CD4-positive, alpha-beta T cell treated with Interleukin-6 at 100 ng/mL for 8 hours (primary cell): ENCODE results near the gene ACTR8.
"Not testable (repeated sequence)": the region's sequence is repeated elsewhere in the genome, so short reads cannot be mapped to it uniquely, and the experiment has no call there.

ENCODE experiments used
- DNase-seq: peaks from one replicate; pipeline ENCODE4 v3.0.0-alpha.2; 2020; ENCODE audit warnings: mixed read lengths, low spot score

Gene ACTR8, protein sequence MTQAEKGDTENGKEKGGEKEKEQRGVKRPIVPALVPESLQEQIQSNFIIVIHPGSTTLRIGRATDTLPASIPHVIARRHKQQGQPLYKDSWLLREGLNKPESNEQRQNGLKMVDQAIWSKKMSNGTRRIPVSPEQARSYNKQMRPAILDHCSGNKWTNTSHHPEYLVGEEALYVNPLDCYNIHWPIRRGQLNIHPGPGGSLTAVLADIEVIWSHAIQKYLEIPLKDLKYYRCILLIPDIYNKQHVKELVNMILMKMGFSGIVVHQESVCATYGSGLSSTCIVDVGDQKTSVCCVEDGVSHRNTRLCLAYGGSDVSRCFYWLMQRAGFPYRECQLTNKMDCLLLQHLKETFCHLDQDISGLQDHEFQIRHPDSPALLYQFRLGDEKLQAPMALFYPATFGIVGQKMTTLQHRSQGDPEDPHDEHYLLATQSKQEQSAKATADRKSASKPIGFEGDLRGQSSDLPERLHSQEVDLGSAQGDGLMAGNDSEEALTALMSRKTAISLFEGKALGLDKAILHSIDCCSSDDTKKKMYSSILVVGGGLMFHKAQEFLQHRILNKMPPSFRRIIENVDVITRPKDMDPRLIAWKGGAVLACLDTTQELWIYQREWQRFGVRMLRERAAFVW

GRCh38 chr3:53881691-53882593 lies at the start of gene ACTR8:
Gene ACTR8 (minus strand): TSS chr3:53882152. CDS start chr3:53882101, 51 bp downstream.
- DNase-seq, result peak; percentile 84

GRCh38 chr3:53927208-53927872 lies 45.4 kb upstream of the ACTR8 start:
- DNase-seq, result not testable (repeated sequence)

GRCh38 chr3:53921296-53921695 lies 39.3 kb upstream of the ACTR8 start:
- DNase-seq, result no peak

DNA sequence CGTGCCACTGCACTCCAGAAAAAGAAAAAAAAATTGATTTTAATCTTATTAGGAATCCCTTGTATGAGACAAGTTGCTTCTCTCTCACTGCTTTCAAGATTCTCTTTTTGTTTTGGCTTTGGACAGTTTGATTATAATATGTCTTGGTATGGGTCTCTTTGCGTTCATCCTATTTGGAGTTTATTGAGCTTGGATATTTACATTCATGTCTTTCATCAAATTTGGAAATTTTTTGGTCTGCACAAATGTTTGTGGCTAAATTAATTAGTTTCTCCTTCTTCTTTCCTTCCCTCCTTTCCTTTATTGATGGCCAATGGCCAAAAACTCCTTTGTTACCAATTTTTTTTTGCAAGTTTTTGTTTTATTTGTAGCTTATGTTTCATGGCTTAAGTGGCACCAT lies 37.8 kb upstream of the ACTR8 start:
- no peak for DNase-seq

DNA sequence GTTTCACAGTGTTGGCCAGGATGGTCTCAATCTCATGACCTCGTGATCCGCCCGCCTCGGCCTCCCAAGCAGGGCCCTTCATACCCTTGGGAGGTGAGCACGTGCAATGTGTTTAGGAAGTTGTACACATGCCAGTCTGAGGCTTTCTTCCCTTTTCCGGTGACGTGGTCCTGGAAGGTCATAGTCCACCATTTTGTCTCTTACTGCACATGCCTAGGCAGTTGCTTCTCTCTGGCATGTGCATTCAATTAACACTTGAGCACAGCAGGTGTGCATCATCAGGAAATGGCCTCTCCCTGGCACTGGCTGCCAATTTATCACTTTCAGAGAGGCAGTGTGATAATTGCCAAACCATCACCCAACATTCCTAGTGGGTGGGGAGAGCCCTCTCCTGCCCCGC lies 31.4 kb upstream of the ACTR8 start:
- DNase-seq, result no peak

- DNase-seq, result no peak
Measured at GRCh38 chr3:53902711-53903110, 20.8 kb upstream of the ACTR8 start.

DNA sequence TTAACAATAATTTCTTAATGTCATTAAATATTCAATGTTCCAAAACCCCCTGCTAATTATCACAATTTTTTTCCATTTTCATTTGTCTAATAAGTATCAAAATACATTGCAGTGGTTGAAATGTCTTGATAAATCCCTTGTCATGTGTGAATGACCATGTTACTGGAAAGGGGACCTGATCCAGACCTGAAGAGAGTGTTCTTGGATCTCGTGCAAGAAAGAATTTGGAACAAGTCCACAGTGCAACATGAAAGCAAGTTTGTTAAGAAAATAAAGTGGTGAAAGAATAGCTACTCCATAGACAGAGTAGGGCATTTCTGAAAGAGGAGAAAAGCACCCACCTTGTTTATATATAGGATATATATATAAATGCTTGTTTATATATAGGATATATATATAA lies 20.1 kb upstream of the ACTR8 start:
- no peak for DNase-seq

- no peak for DNase-seq
Measured at GRCh38 chr3:53900666-53901331, 18.8 kb upstream of the ACTR8 start.

GRCh38 chr3:53899750-53900149 lies 17.8 kb upstream of the ACTR8 start:
- no peak for DNase-seq

GRCh38 chr3:53892286-53892637 lies 10.3 kb upstream of the ACTR8 start:
- DNase-seq, result no peak

DNA sequence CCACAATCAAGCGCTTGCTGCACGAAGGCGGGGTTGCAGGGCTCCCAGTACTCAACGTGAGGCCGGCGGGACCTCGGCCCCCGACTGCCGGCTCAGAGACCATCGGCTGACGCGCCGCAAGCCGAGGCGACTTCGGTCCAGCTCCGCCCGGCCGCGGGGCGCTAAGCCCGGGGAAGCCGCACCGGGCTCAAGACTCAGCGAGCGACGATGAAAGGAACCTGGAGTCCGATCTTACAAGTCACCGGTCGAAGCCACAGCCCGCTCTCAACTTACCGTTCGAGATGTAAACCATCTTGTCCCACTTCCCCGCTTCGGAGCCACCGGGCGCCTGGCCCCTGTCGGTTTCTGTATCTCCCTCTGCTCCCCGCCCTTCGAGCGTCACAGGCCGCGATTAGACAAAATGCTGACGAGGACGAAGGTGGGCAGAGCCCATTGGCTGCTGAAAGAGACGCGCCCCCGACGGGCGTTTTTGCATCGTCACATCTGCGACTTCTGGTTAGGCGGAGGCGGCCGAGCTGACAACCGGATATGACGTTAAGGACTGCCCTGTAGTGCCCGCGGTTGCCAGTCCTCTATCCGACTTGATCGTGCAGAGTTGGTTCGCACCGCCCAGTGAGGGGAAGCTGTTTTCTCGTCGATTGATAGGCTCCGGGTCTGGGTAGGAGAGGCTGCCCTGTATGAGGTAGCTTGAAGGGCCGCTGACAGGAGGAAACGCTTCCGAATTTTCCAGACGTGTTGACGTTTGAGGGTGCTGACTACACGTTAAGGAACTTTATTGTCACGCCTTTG lies 9.7 kb upstream of the ACTR8 start, which contains the start of gene SELENOK:
TSS of gene SELENOK (minus strand) at position 363 of the 789 bp plus-strand sequence.
- peak; percentile 98 for DNase-seq

GRCh38 chr3:53890726-53891475 lies 8.9 kb upstream of the ACTR8 start:
- peak; percentile 34 for DNase-seq

DNA sequence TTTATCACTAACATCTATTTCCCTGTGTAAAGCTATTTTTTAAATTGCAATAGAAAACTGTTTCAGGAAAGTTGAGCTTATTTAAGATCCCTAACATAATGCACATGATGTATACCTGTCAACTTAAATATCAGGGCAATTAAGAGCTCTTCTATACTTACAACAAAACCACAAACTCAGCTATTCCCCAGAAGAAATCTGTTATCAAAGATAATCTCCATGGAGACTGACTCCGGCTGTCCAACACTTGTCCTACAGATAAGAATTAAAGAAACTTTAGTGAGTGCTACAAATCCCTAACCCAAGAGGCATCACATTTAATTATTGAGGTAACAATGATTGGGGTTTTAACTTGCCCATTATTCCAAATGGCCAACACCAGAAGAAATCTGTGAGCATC lies 6.3 kb upstream of the ACTR8 start:
- DNase-seq, result no peak

DNA sequence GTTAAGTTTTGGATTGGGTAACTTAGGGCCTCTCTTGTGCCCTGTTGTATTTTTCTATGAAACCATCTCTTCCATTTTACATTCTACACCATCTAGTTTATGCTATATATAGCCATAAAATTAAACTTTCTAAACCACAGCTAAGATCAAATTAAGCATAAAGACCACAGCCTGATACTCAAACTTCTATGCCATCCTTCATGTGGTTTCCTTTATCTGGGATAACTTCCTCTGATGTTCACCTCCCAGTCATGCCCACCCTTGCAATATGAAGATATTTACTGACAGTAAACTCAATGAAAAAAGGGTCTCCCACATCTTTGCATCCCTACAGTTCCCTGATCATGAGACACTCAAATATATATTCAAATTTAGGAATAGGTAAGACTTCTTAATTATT lies 5.5 kb upstream of the ACTR8 start:
- DNase-seq, result no peak

- DNase-seq, result no peak
Measured at GRCh38 chr3:53885239-53885638, 3.3 kb upstream of the ACTR8 start.

- no peak for DNase-seq
Measured at GRCh38 chr3:53884623-53885022, 2.7 kb upstream of the ACTR8 start.

DNA sequence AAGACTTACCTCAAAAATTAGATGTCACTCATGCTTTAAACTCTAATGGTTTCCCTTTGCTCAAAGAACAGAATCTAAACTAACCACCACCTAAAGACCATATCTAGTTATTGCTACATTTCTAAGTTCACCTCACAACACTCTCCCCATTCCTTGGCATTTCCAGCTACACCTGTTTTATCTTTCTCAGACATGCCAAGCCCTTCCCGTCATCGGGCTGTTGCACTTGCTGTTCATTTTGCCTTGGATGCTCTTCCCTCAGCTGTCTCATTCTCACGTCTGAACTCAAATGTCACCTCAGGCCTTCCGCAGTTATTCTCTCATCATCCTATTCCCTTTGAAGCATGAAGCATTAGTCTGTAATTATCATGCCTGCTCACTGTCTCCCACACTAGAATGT lies 1.1 kb upstream of the ACTR8 start:
- no peak for DNase-seq

DNA sequence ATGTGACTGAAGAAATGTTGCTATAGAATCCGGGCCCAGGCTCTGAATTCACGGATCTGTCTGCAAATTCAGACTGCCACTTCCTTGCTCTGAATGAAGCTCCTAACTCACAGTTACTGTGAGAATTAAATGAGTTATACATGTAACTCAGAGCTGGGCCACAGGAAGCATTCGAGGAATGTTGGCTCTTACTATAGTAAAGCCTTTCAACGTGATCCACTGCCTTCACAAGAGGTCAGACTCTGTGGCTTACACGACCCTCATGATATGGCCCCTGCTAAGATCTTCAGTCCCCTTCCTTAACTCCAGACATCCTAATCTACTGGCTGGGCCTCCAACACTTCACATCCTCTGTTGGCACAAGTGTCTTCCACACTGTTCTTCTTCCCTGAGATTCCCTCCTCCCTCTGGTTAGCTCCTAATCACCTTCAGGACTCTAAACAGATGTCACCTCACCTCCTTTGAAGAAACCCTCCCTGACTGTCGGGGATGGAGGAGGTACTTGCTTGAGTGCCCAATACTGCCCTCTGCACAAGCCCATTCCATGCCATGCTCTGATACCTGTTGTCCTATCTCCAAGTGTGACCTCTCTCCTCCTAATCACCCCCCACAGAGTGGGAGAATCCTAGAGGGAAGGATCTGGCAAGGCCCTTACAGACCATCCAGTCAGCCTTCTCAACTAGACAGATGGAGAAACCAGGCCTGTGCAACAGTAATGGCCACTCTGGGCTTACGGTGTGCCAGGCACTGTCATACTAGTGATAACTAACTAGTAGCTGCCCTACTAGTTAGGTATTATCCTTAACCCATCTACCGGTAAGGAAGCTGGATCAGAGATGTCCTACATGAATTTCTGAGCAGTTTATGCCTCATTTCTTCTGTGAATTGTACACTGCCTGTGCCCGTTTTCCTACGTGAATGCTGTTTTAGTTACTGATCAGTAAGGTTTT lies 1.3 kb downstream of the ACTR8 start:
- DNase-seq, result no peak
